ENCODE measurements around the gene ABRAXAS1. TPM values are rescaled to one million over a fixed set of nuclear protein-coding genes. Genes with fewer than 3 reads are reported as not detected.

Gene ABRAXAS1
- total and polyA plus RNA-seq, 2 donors (not counting 1 experiment from before 2014, with no cell fraction given), result 5.4 to 38.4 TPM

DNA sequence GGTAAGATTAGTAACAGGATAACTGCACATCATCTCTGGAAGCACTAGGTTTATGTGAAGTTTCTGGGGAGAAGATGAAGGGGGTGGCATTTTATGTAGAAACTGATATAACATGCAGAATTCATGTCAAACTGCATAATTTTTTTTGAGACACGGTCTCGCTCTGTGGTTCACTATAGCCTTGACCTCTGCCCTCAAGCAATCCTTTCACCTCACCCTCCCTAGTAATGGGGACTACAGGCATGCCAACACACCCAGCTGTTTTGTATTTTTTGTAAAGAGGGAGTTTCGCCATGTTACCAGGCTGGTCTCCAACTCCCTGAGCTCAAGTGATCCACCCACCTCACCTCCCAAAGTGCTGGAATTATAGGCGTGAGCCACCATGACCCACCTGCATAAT, 11.5 kb downstream of the ABRAXAS1 start:
- Histone ChIP-seq H2AFZ (ENCODE audit: insufficient read depth, low read depth, low read length, poor library complexity, severe bottlenecking) (no peak overlapping the region), H3K4me2 (replicated peaks; ENCODE audit: low read depth, low read length, poor library complexity, severe bottlenecking) (no peak overlapping the region), H3K9ac (ENCODE audit: low read length) (no peak overlapping the region), H3K27me3 (replicated peaks in 1 of 4; ENCODE audit: control extremely low read depth in 1 of 4, control insufficient read depth in 3 of 4, insufficient read depth in 4 of 4, low read length in 3 of 4) (no peaks in the 10 kb centered on the region), H3K9me3 (ENCODE audit: control extremely low read depth in 1 of 3, control insufficient read depth in 2 of 3, insufficient read depth in 1 of 3, low read length in 2 of 3) (no peaks in the 10 kb centered on the region), H3K4me1 (ENCODE audit: control insufficient read depth in 2 of 2, insufficient read depth in 2 of 2, low read length in 2 of 2) (no peaks in the 10 kb centered on the region), H3K27ac (ENCODE audit: low read length in 2 of 2) (no peak overlapping the region), H3K36me3 (replicated peaks in 1 of 2; ENCODE audit: control extremely low read depth in 1 of 2, control insufficient read depth in 1 of 2, extremely low read depth in 1 of 2, insufficient read depth in 2 of 2, low read length in 1 of 2) (peaks cover 0 to 25% of the 10 kb centered on the region in 2 experiments), H4K20me1 (ENCODE audit: control insufficient read depth, insufficient read depth, low read length, poor library complexity, severe bottlenecking) (no peaks in the 10 kb centered on the region), H3K79me2 (ENCODE audit: control insufficient read depth, insufficient read depth, low read length) (peaks cover 15% of the 10 kb centered on the region), H3K4me3 (ENCODE audit: control extremely low read depth in 1 of 5, extremely low read depth in 1 of 5, insufficient read depth in 1 of 5, low read depth in 2 of 5, low read length in 4 of 5) (no peak overlapping the region)
- POLR2A ChIA-PET, result no interaction called here
- no peak overlapping the region for H3K27ac Mint-ChIP-seq
- no peak for ATAC-seq (ENCODE audit: low read depth)
- TF ChIP-seq, protein P1, sequence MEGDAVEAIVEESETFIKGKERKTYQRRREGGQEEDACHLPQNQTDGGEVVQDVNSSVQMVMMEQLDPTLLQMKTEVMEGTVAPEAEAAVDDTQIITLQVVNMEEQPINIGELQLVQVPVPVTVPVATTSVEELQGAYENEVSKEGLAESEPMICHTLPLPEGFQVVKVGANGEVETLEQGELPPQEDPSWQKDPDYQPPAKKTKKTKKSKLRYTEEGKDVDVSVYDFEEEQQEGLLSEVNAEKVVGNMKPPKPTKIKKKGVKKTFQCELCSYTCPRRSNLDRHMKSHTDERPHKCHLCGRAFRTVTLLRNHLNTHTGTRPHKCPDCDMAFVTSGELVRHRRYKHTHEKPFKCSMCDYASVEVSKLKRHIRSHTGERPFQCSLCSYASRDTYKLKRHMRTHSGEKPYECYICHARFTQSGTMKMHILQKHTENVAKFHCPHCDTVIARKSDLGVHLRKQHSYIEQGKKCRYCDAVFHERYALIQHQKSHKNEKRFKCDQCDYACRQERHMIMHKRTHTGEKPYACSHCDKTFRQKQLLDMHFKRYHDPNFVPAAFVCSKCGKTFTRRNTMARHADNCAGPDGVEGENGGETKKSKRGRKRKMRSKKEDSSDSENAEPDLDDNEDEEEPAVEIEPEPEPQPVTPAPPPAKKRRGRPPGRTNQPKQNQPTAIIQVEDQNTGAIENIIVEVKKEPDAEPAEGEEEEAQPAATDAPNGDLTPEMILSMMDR (IDR thresholded peaks at IDR 0.05), result no peak
- TF ChIP-seq EZH2 (IDR thresholded peaks at IDR 0.05; ENCODE audit: borderline replicate concordance, insufficient read depth, low read depth, low read length, poor library complexity, severe bottlenecking), result no peak
- no peaks in the 10 kb centered on the region for H3K27me3 Mint-ChIP-seq
- no peak overlapping the region for H3K4me3 Mint-ChIP-seq
- no CpG with 5 or more reads among the region's 4 CpGs for WGBS (ENCODE audit: insufficient coverage)
- CTCF ChIA-PET, result no interaction called here
- intact Hi-C loops (cut with micrococcal nuclease), result no loop called here
- H3K9me3 Mint-ChIP-seq (ENCODE audit: insufficient read depth), result no peaks in the 10 kb centered on the region
- DNase-seq, result no peak
- no peaks in the 10 kb centered on the region for H3K4me1 Mint-ChIP-seq

DNA sequence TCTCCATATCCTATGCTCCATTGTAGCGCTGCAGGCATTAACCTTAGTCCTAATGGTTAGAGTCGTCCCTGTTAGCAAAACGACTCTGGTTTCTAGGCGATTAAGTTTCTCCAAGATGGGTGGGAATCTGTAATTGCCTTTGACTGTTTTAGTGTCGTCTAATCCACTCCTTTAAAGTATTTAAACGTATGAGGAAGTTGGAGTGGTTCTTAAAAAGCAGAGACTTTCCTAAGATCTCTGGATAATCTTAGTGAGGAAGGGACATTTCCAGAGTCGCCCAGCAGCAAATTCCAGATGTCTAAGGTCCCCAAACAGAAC, 28.8 kb downstream of the ABRAXAS1 start:
- Histone ChIP-seq H3K9ac (ENCODE audit: low read length) (peak overlapping the region; percentile 95), H3K79me2 (ENCODE audit: control insufficient read depth, insufficient read depth, low read length) (peaks cover 58% of the 10 kb centered on the region), H4K20me1 (ENCODE audit: control insufficient read depth, insufficient read depth, low read length, poor library complexity, severe bottlenecking) (no peaks in the 10 kb centered on the region), H3K4me2 (replicated peaks; ENCODE audit: low read depth, low read length, poor library complexity, severe bottlenecking) (peak overlapping the region; percentile 86), H2AFZ (ENCODE audit: insufficient read depth, low read depth, low read length, poor library complexity, severe bottlenecking) (peak overlapping the region; percentile 82), H3K27me3 (replicated peaks in 1 of 4; ENCODE audit: control extremely low read depth in 1 of 4, control insufficient read depth in 3 of 4, insufficient read depth in 4 of 4, low read length in 3 of 4) (no peaks in the 10 kb centered on the region), H3K36me3 (replicated peaks in 1 of 2; ENCODE audit: control extremely low read depth in 1 of 2, control insufficient read depth in 1 of 2, extremely low read depth in 1 of 2, insufficient read depth in 2 of 2, low read length in 1 of 2) (peaks cover 0 to 47% of the 10 kb centered on the region in 2 experiments), H3K27ac (ENCODE audit: low read length in 2 of 2) (peak overlapping the region; percentile 95 to 100), H3K4me3 (ENCODE audit: control extremely low read depth in 1 of 5, extremely low read depth in 1 of 5, insufficient read depth in 1 of 5, low read depth in 2 of 5, low read length in 4 of 5) (peak overlapping the region; percentile 83 to 96 (median 94)), H3K9me3 (ENCODE audit: control extremely low read depth in 1 of 3, control insufficient read depth in 2 of 3, insufficient read depth in 1 of 3, low read length in 2 of 3) (no peaks in the 10 kb centered on the region), H3K4me1 (ENCODE audit: control insufficient read depth in 2 of 2, insufficient read depth in 2 of 2, low read length in 2 of 2) (peaks cover 18 to 22% of the 10 kb centered on the region in 2 donors)
- ATAC-seq (ENCODE audit: low read depth) (no peak), DNase-seq (no peak)
- TF ChIP-seq EZH2 (IDR thresholded peaks at IDR 0.05; ENCODE audit: borderline replicate concordance, insufficient read depth, low read depth, low read length, poor library complexity, severe bottlenecking), result no peak
- TF ChIP-seq, protein P1 (IDR thresholded peaks at IDR 0.05), result no peak
- H3K9me3 Mint-ChIP-seq (ENCODE audit: insufficient read depth), result no peaks in the 10 kb centered on the region
- H3K4me1 Mint-ChIP-seq, result peaks cover 60% of the 10 kb centered on the region
- WGBS (ENCODE audit: insufficient coverage), result 0% methylated on average over 2 of the region's 7 CpGs
- H3K27ac Mint-ChIP-seq, result peak overlapping the region; percentile 100
- ChIA-PET CTCF (interaction anchor here (0.6 to 1.6 kb wide), 3 partner anchors 172 to 396 kb away, joined by 4 read pairs; partner anchors contain the start of gene COQ2), POLR2A (interaction anchor here (0.9 to 1.7 kb wide), 5 partner anchors 29 to 1027 kb away, joined by 3 to 5 read pairs (median 5); partner anchors contain the start of genes COPS4, COQ2 and LIN54)
- no peaks in the 10 kb centered on the region for H3K27me3 Mint-ChIP-seq
- H3K4me3 Mint-ChIP-seq, result peak overlapping the region; percentile 100
- intact Hi-C loops (cut with micrococcal nuclease), result loop anchor here (1.0 to 10.0 kb wide), 3 partner anchors 29 to 421 kb away; partner anchors contain the start of genes ABRAXAS1, COPS4 and HPSE
